ENCODE data around the gene GPC4. TPM values are rescaled to one million over a fixed set of nuclear protein-coding genes. Genes with fewer than 3 reads are reported as not detected.

Gene GPC4
- total RNA-seq, 1 donor from 2014 or later: 15.6 TPM

- H3K27me3 Mint-ChIP-seq (ENCODE audit: unreplicated experiment): no peaks in the 10 kb centered on the region
- no peaks in the 10 kb centered on the region for H3K9me3 Mint-ChIP-seq (ENCODE audit: unreplicated experiment)
- no peak for DNase-seq (ENCODE audit: low spot score)
- H3K36me3 Mint-ChIP-seq (ENCODE audit: low read depth, unreplicated experiment): no peaks in the 10 kb centered on the region
- H3K4me3 Mint-ChIP-seq (ENCODE audit: unreplicated experiment): no peak overlapping the region
- TF ChIP-seq CTCF (IDR thresholded peaks at IDR 0.05; ENCODE audit: unreplicated experiment): no peak
- peaks cover 3% of the 10 kb centered on the region for H3K4me1 Mint-ChIP-seq (ENCODE audit: unreplicated experiment)
- no peak overlapping the region for H3K27ac Mint-ChIP-seq (ENCODE audit: unreplicated experiment)
Observed at GRCh38 chrX:133375615-133376340, 39.5 kb downstream of the GPC4 start.

GRCh38 chrX:133374874-133375387 lies 40.4 kb downstream of the GPC4 start:
- Mint-ChIP-seq H3K27me3 (ENCODE audit: unreplicated experiment) (no peaks in the 10 kb centered on the region), H3K4me3 (ENCODE audit: unreplicated experiment) (no peak overlapping the region), H3K9me3 (ENCODE audit: unreplicated experiment) (no peaks in the 10 kb centered on the region), H3K4me1 (ENCODE audit: unreplicated experiment) (peaks cover 3% of the 10 kb centered on the region), H3K36me3 (ENCODE audit: low read depth, unreplicated experiment) (no peaks in the 10 kb centered on the region), H3K27ac (ENCODE audit: unreplicated experiment) (no peak overlapping the region)
- no peak for DNase-seq (ENCODE audit: low spot score)
- no peak for TF ChIP-seq CTCF (IDR thresholded peaks at IDR 0.05; ENCODE audit: unreplicated experiment)

GRCh38 chrX:133373386-133374079 lies 41.8 kb downstream of the GPC4 start:
- no peak overlapping the region for H3K27ac Mint-ChIP-seq (ENCODE audit: unreplicated experiment)

GRCh38 chrX:133370696-133371275 lies 44.5 kb downstream of the GPC4 start:
- TF ChIP-seq CTCF (IDR thresholded peaks at IDR 0.05; ENCODE audit: unreplicated experiment): no peak
- DNase-seq (ENCODE audit: low spot score): no peak
- no peaks in the 10 kb centered on the region for H3K9me3 Mint-ChIP-seq (ENCODE audit: unreplicated experiment)
- H3K27me3 Mint-ChIP-seq (ENCODE audit: unreplicated experiment): no peaks in the 10 kb centered on the region
- H3K27ac Mint-ChIP-seq (ENCODE audit: unreplicated experiment): no peak overlapping the region
- H3K36me3 Mint-ChIP-seq (ENCODE audit: low read depth, unreplicated experiment): no peaks in the 10 kb centered on the region
- peaks cover 3% of the 10 kb centered on the region for H3K4me1 Mint-ChIP-seq (ENCODE audit: unreplicated experiment)
- no peak overlapping the region for H3K4me3 Mint-ChIP-seq (ENCODE audit: unreplicated experiment)

More at GRCh38 chrX:133373386-133374079, 41.8 kb downstream of the GPC4 start:
- H3K4me3 Mint-ChIP-seq (ENCODE audit: unreplicated experiment): no peak overlapping the region
- no peak for TF ChIP-seq CTCF (IDR thresholded peaks at IDR 0.05; ENCODE audit: unreplicated experiment)
- no peaks in the 10 kb centered on the region for H3K36me3 Mint-ChIP-seq (ENCODE audit: low read depth, unreplicated experiment)
- H3K9me3 Mint-ChIP-seq (ENCODE audit: unreplicated experiment): no peaks in the 10 kb centered on the region
- DNase-seq (ENCODE audit: low spot score): no peak
- peaks cover 3% of the 10 kb centered on the region for H3K4me1 Mint-ChIP-seq (ENCODE audit: unreplicated experiment)
- H3K27me3 Mint-ChIP-seq (ENCODE audit: unreplicated experiment): no peaks in the 10 kb centered on the region

Measured in endothelial cell (in vitro differentiated cells).